HepG2 (cell line): ENCODE results near the gene GPBAR1. TPM values are rescaled to one million over a fixed set of nuclear protein-coding genes. Genes with fewer than 3 reads are reported as not detected.
A peak's percentile ranks its signal among the peaks of the same experiment; 100 is the strongest.

Source experiments
- ATF1 ChIP-seq: IDR thresholded peaks from 2 replicates; pipeline ENCODE4 v1.6.1; 2016; ENCODE audit warnings: mild to moderate bottlenecking, control low read depth
- GABPB1 ChIP-seq: IDR thresholded peaks from 2 replicates; pipeline ENCODE4 v1.6.1; 2016; ENCODE audit warnings: mild to moderate bottlenecking, missing genetic modification reagents, moderate library complexity, missing compliant biosample characterization
- MAZ ChIP-seq, 2 experiments: sonication (generic) in 1 of 2; formaldehyde crosslinking in 1 of 2; IDR thresholded peaks; 2 replicates each; pipeline versions ENCODE4 v1.5.0 to v1.6.1; 2012 to 2020; ENCODE audit warnings: low read depth in 2 of 2, mild to moderate bottlenecking in 2 of 2, borderline replicate concordance in 1 of 2, improper control_type of control experiment in 1 of 2, low read length in 1 of 2, missing genetic modification reagents in 1 of 2, moderate library complexity in 1 of 2
- MLXIP ChIP-seq: sonication (generic); formaldehyde crosslinking; IDR thresholded peaks from 2 replicates; pipeline ENCODE4 v1.9.0; 2021; ENCODE audit warnings: missing genetic modification reagents, borderline replicate concordance
- NFE2L2 ChIP-seq: fragments of 150-350 bp; IDR thresholded peaks from 2 replicates; pipeline ENCODE4 v1.6.1; 2014; ENCODE audit warnings: low read length
- SOX13 ChIP-seq, 3 experiments: fragments of 450-650 bp in 1 of 3; sonication (generic) in 1 of 3; formaldehyde crosslinking in 1 of 3; IDR thresholded peaks in 2 of 3; conservative IDR thresholded peaks in 1 of 3; 2 replicates each; pipeline versions ENCODE4 v1.5.0 to v1.6.1; 2016 to 2020; ENCODE audit warnings: antibody characterized with exemption in 1 of 3, mild to moderate bottlenecking in 1 of 3, missing compliant biosample characterization in 1 of 3, missing genetic modification reagents in 1 of 3, moderate library complexity in 1 of 3
- SP5 ChIP-seq: IDR thresholded peaks from 2 replicates; pipeline ENCODE4 v1.6.1; 2016; ENCODE audit warnings: low read depth, borderline replicate concordance
- TEF ChIP-seq: sonication (generic); formaldehyde crosslinking; IDR thresholded peaks from 2 replicates; pipeline ENCODE4 v1.5.0; 2020; ENCODE audit warnings: missing genetic modification reagents
- ZNF343 ChIP-seq: sonication (generic); formaldehyde crosslinking; IDR thresholded peaks from 2 replicates; pipeline ENCODE4 v1.4.0; 2020; ENCODE audit warnings: mild to moderate bottlenecking, missing genetic modification reagents
- ZNF577 ChIP-seq: sonication (generic); formaldehyde crosslinking; IDR thresholded peaks from 2 replicates; pipeline ENCODE4 v1.4.0; 2020; ENCODE audit warnings: mild to moderate bottlenecking, low read depth, missing genetic modification reagents, borderline replicate concordance
- ZNF598 ChIP-seq: sonication (generic); formaldehyde crosslinking; IDR thresholded peaks from 2 replicates; pipeline ENCODE4 v1.5.1; 2020; ENCODE audit warnings: mild to moderate bottlenecking, missing genetic modification reagents, borderline replicate concordance
- ZNF605 ChIP-seq: sonication (generic); formaldehyde crosslinking; IDR thresholded peaks from 2 replicates; pipeline ENCODE4 v1.8.0; 2022; ENCODE audit warnings: mild to moderate bottlenecking, missing genetic modification reagents
- ZNF747 ChIP-seq: sonication (generic); formaldehyde crosslinking; IDR thresholded peaks from 2 replicates; pipeline ENCODE4 v1.8.1; 2023; ENCODE audit warnings: missing genetic modification reagents, mild to moderate bottlenecking, borderline replicate concordance
- ZNF749 ChIP-seq: sonication (generic); formaldehyde crosslinking; IDR thresholded peaks from 2 replicates; pipeline ENCODE4 v1.8.0; 2022; ENCODE audit warnings: mild to moderate bottlenecking, missing genetic modification reagents, moderate library complexity, borderline replicate concordance
- ZSCAN21 ChIP-seq: sonication (generic); formaldehyde crosslinking; IDR thresholded peaks from 2 replicates; pipeline ENCODE4 v1.8.0; 2022; ENCODE audit warnings: mild to moderate bottlenecking, missing genetic modification reagents, moderate library complexity, borderline replicate concordance
- polyA plus RNA-seq, 8 experiments: library from polyadenylated mRNA; depleted of rRNA in 3 of 8; stranded (reverse) in 7 of 8; unstranded in 1 of 8; fragments of >200 nt; fragmentation: Illumina TruSeq in 4 of 8; extraction: Trizol in 4 of 8; gene quantifications; 2 replicates each; pipeline versions ENCODE4 v1.2.1 to v1.2.3, GENCODE V29; 2011 to 2016; ENCODE audit warnings: low read depth in 4 of 8, missing spikeins in 1 of 8, mixed read lengths in 1 of 8; ENCODE audit not compliant: insufficient read depth in 1 of 8
- total RNA-seq, 5 experiments: library from RNA; depleted of rRNA; stranded (reverse); fragments of >200 nt; fragmentation: Illumina TruSeq; extraction: Trizol; gene quantifications; 2 replicates each; pipeline ENCODE4 v1.2.3, GENCODE V29; 2016; ENCODE audit warnings: low read depth in 1 of 5
- TF ChIP-seq, protein P1 (sequence below): sonication (generic); formaldehyde crosslinking; IDR thresholded peaks from 2 replicates; pipeline ENCODE4 v1.9.0; 2021; ENCODE audit warnings: mild to moderate bottlenecking, missing genetic modification reagents

Gene GPBAR1
- total and polyA plus RNA-seq, 2 of the 13 experiments (the other 11 are each of a cell fraction or from before 2014, with no cell fraction given), result 0.05 to 0.09 TPM

DNA sequence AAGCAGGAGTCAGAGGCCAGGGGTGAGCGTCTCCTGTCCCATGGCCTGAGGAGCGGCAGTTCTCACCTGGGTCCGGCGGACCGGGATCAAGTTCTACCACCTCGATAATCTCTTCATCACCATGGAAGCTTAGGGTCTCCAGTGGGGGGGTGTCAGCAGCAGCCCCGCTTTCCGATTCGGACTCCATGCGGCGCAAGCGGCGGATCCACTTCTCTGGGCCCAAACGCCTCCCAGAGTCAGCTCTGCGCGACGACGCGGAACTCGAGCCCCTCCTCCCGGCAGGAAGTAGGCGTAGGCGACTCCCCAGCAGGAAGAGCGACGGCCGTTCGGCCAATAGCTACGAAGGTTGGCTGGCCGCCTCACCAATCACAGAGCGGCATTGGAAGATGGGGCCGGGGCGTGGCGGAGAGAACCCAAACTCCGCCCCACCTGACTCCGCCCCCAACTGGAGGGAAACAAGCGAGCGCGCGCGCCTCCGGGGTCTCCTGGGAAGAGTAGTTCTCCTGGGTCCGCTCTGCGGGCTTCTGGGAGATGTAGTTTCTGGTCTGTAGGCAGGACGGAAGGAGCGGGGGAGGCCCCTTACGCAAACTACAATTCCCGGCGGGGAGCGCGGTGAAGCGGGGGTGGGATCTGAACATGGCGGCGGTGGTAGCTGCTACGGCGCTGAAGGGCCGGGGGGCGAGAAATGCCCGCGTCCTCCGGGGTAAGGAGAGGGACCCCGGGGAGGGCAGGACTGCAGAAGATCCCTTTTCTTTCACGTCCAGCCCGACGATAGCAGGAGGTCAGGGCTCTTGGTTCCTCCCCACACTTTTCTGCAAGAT is 9.3 kb downstream of the GPBAR1 start, which contains the start of the genes AAMP and PNKD (continued):
- TF ChIP-seq ZNF343 (CRISPR knock-in tag), result peak; percentile 89
- TF ChIP-seq SOX13 (IDR thresholded peaks at IDR 0.05), result no peak
- no peak; a peak in 1 of 4 replicates for TF ChIP-seq SOX13 (CRISPR knock-in tag; conservative IDR thresholded peaks at IDR 0.05 in 1 of 2, IDR thresholded peaks at IDR 0.05 in 1 of 2)
- TF ChIP-seq SP5, result peak; percentile 74; the same call in 1 of the 2 replicates
- peak; percentile 98 for TF ChIP-seq ZNF747 (CRISPR knock-in tag)
- peak; percentile 18 for TF ChIP-seq MAZ (IDR thresholded peaks at IDR 0.05; ENCODE audit: borderline replicate concordance, low read depth, low read length)
- peak; percentile 75 for TF ChIP-seq MAZ (CRISPR knock-in tag; IDR thresholded peaks at IDR 0.05; ENCODE audit: low read depth)
- peak; percentile 78; the same call in 1 of the 2 replicates for TF ChIP-seq MLXIP (CRISPR knock-in tag)
- TF ChIP-seq GABPB1 (CRISPR knock-in tag), result peak; percentile 96
- peak; percentile 90 for TF ChIP-seq ZNF605 (CRISPR knock-in tag)
- TF ChIP-seq ZSCAN21, result peak; percentile 79; the same call in 1 of the 2 replicates
- peak; percentile 81 for TF ChIP-seq ZNF749
- peak; percentile 90 for TF ChIP-seq ATF1 (CRISPR knock-in tag)
- TF ChIP-seq, protein P1, sequence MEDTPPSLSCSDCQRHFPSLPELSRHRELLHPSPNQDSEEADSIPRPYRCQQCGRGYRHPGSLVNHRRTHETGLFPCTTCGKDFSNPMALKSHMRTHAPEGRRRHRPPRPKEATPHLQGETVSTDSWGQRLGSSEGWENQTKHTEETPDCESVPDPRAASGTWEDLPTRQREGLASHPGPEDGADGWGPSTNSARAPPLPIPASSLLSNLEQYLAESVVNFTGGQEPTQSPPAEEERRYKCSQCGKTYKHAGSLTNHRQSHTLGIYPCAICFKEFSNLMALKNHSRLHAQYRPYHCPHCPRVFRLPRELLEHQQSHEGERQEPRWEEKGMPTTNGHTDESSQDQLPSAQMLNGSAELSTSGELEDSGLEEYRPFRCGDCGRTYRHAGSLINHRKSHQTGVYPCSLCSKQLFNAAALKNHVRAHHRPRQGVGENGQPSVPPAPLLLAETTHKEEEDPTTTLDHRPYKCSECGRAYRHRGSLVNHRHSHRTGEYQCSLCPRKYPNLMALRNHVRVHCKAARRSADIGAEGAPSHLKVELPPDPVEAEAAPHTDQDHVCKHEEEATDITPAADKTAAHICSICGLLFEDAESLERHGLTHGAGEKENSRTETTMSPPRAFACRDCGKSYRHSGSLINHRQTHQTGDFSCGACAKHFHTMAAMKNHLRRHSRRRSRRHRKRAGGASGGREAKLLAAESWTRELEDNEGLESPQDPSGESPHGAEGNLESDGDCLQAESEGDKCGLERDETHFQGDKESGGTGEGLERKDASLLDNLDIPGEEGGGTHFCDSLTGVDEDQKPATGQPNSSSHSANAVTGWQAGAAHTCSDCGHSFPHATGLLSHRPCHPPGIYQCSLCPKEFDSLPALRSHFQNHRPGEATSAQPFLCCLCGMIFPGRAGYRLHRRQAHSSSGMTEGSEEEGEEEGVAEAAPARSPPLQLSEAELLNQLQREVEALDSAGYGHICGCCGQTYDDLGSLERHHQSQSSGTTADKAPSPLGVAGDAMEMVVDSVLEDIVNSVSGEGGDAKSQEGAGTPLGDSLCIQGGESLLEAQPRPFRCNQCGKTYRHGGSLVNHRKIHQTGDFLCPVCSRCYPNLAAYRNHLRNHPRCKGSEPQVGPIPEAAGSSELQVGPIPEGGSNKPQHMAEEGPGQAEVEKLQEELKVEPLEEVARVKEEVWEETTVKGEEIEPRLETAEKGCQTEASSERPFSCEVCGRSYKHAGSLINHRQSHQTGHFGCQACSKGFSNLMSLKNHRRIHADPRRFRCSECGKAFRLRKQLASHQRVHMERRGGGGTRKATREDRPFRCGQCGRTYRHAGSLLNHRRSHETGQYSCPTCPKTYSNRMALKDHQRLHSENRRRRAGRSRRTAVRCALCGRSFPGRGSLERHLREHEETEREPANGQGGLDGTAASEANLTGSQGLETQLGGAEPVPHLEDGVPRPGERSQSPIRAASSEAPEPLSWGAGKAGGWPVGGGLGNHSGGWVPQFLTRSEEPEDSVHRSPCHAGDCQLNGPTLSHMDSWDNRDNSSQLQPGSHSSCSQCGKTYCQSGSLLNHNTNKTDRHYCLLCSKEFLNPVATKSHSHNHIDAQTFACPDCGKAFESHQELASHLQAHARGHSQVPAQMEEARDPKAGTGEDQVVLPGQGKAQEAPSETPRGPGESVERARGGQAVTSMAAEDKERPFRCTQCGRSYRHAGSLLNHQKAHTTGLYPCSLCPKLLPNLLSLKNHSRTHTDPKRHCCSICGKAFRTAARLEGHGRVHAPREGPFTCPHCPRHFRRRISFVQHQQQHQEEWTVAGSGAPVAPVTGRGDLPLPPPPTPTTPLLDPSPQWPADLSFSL (CRISPR knock-in tag), result no peak
- TF ChIP-seq ZNF598, result no peak
- no peak for TF ChIP-seq ZNF577 (CRISPR knock-in tag)
- 0 out of 2 replicates have a peak, but pooled peaks have one; percentile 19 for TF ChIP-seq NFE2L2
- 0 out of 2 replicates have a peak, but pooled peaks have one; percentile 35 for TF ChIP-seq TEF (CRISPR knock-in tag)
